Measurements from ENCODE around the gene KCNN3. TPM values are rescaled to one million over a fixed set of nuclear protein-coding genes. Genes with fewer than 3 reads are reported as not detected.

KCNN3 gene
- total and polyA plus RNA-seq, 4 donors: 0.08 to 4.7 (median 1.8) TPM

DNA sequence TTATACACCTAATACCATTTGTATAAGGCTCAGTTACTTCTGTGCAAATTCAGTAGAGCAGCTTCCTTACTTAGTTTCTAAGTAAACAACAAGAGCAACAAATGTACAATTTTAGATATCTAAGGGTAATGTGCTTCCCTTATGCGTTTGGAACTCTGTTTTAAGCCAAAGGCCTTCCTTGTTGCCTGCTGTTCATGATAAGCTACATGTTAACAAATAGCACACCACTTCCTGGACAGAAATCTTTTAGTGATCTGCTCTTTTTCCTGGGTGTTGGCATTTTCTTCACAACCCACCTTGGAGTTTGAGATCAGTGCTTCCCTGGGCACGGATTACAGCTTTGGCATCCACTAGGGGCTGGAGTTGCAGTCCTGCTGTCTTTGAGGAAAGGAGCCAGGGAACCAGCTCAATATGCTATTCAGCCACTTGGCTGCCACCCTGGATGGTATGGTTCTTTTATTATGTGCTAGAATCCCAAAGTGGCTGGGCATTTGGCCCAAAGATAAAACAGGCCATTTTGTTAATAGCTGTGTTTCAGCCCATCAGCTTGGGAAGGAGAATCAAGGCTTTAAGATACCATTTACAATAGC is 206.5 kb downstream of the KCNN3 start:
- no peaks in the 10 kb centered on the region for H3K4me1 ChIP-seq (ENCODE audit: control insufficient read depth in 1 of 2, insufficient read depth in 2 of 2, low read length in 2 of 2)
- intact Hi-C loops (cut with DNase I): loop anchor here in 1 of 2 donors (10.0 kb wide), 1 partner anchor 101 kb away; no protein-coding TSS in a partner anchor

DNA sequence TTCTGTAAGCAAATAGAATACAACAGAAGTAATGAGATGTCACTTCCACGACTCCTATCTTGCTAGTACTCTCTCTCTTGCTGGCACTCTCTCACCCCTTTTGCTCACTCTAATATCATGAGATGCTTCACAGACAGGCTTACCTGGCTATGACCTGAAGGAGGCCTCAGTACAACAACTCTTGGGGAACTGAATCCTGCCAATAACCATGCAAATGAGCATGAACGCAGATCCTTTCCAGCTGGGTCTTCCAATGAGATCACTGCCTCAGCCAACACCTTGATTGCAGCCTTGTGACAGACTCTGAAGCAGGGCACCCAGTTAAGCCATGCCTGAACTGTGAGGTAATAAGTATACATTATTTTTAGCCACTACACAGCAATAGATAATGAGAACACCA is 209.0 kb downstream of the KCNN3 start:
- intact Hi-C loops (cut with DNase I): loop anchor here in 1 of 2 donors (10.0 kb wide), 1 partner anchor 104 kb away; no protein-coding TSS in a partner anchor
- H3K27ac ChIP-seq (ENCODE audit: low read depth in 1 of 2, low read length in 2 of 2): no peak overlapping the region
- no peak for ATAC-seq (ENCODE audit: low FRiP score)

More for the DNA sequence above, 206.5 kb downstream of the KCNN3 start:
- WGBS, 2 donors: 27 to 28% methylated on average over 2 of the region's 2 CpGs
- no peak overlapping the region for H3K4me3 ChIP-seq (ENCODE audit: low read length in 2 of 2)
- no peaks in the 10 kb centered on the region for H3K27me3 ChIP-seq (ENCODE audit: control insufficient read depth in 1 of 2, insufficient read depth in 2 of 2, low read length in 1 of 2)
- H3K9me3 ChIP-seq (ENCODE audit: control insufficient read depth, low read length): no peaks in the 10 kb centered on the region
- ATAC-seq (ENCODE audit: low FRiP score) (no peak), DNase-seq (no peak)
- no peaks in the 10 kb centered on the region for H3K36me3 ChIP-seq (ENCODE audit: control insufficient read depth in 1 of 2, insufficient read depth in 2 of 2, low read length in 1 of 2)
- no peak overlapping the region for H3K27ac ChIP-seq (ENCODE audit: low read depth in 1 of 2, low read length in 2 of 2)

DNA sequence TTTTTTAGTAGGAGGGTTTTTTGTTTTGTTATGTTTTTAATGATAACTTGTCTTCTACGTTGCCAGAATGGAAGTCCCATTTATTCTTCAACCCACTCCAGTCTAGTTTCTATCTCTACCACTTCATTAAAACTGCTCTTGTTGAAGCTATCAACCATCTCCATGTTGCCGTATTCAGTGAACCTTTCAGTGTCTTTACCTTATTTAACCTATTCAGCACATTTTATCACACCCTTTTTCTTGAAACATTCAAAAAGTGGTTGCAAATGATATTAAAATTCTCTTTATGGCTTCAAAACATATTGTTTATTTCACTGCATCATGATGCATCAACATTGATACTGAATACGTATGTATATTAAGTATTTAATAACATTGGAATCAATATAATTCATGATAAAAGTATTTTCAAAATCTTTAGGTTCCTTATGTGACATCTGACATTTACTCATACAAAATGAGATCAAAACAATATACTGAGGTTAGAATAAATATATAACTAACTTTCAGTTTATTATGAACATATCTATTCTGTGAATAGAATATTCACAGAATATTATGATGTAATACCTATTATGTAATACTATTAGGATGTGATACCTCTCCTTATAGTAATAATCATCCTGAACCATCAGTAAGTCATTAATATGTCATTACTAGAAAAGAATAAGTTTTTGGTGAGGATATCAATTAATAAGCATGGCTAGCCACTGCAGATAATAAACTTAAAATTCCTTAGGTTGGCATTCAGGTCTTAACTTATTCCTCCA is 210.1 kb downstream of the KCNN3 start:
- ATAC-seq (ENCODE audit: low FRiP score): no peak
- Histone ChIP-seq H3K27me3 (ENCODE audit: control insufficient read depth in 1 of 2, insufficient read depth in 2 of 2, low read length in 1 of 2) (no peaks in the 10 kb centered on the region), H3K27ac (ENCODE audit: low read depth in 1 of 2, low read length in 2 of 2) (no peak overlapping the region), H3K4me3 (ENCODE audit: low read length in 2 of 2) (no peak overlapping the region), H3K4me1 (ENCODE audit: control insufficient read depth in 1 of 2, insufficient read depth in 2 of 2, low read length in 2 of 2) (no peaks in the 10 kb centered on the region), H3K9me3 (ENCODE audit: control insufficient read depth, low read length) (no peaks in the 10 kb centered on the region), H3K36me3 (ENCODE audit: control insufficient read depth in 1 of 2, insufficient read depth in 2 of 2, low read length in 1 of 2) (no peaks in the 10 kb centered on the region)
- 54% methylated on average over 3 of the region's 3 CpGs for WGBS, 2 donors
- DNase-seq: no peak
- intact Hi-C loops (cut with DNase I): loop anchor here in 1 of 2 donors (10.0 kb wide), 1 partner anchor 105 kb away; no protein-coding TSS in a partner anchor

More for the DNA sequence above, 209.0 kb downstream of the KCNN3 start:
- H3K9me3 ChIP-seq (ENCODE audit: control insufficient read depth, low read length): no peaks in the 10 kb centered on the region
- H3K36me3 ChIP-seq (ENCODE audit: control insufficient read depth in 1 of 2, insufficient read depth in 2 of 2, low read length in 1 of 2): no peaks in the 10 kb centered on the region
- no peaks in the 10 kb centered on the region for H3K27me3 ChIP-seq (ENCODE audit: control insufficient read depth in 1 of 2, insufficient read depth in 2 of 2, low read length in 1 of 2)
- DNase-seq: no peak
- H3K4me3 ChIP-seq (ENCODE audit: low read length in 2 of 2): no peak overlapping the region
- no peaks in the 10 kb centered on the region for H3K4me1 ChIP-seq (ENCODE audit: control insufficient read depth in 1 of 2, insufficient read depth in 2 of 2, low read length in 2 of 2)
- WGBS, 2 donors: 44 to 50% methylated on average over 2 of the region's 2 CpGs

DNA sequence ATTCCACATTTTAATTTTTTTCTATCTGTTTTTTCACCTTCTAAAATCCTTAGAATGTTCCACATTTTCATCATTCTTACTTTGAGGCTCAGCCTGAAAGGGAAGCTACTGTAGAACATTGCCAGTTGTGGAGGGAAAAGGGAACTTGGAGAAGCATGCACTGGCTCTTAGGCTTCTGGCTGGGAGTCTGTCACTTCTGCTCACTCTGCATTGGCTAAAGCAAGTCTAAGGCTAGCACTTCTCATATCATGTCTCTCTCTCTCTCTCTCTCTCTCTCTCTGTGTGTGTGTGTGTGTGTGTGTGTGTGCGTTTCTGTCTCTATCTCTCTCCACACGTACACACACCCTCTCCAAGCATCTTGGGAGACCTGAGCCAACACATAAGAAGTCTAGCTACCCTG is 212.5 kb downstream of the KCNN3 start:
- H3K4me1 ChIP-seq (ENCODE audit: control insufficient read depth in 1 of 2, insufficient read depth in 2 of 2, low read length in 2 of 2): no peaks in the 10 kb centered on the region
- no peak overlapping the region for H3K4me3 ChIP-seq (ENCODE audit: low read length in 2 of 2)
- intact Hi-C loops (cut with DNase I): no loop called here
- DNase-seq (no peak), ATAC-seq (ENCODE audit: low FRiP score) (no peak)
- H3K36me3 ChIP-seq (ENCODE audit: control insufficient read depth in 1 of 2, insufficient read depth in 2 of 2, low read length in 1 of 2): no peaks in the 10 kb centered on the region
- no peak overlapping the region for H3K27ac ChIP-seq (ENCODE audit: low read depth in 1 of 2, low read length in 2 of 2)
- H3K27me3 ChIP-seq (ENCODE audit: control insufficient read depth in 1 of 2, insufficient read depth in 2 of 2, low read length in 1 of 2): no peaks in the 10 kb centered on the region
- 43 to 66% methylated on average over 2 of the region's 2 CpGs for WGBS, 2 donors
- H3K9me3 ChIP-seq (ENCODE audit: control insufficient read depth, low read length): no peaks in the 10 kb centered on the region

DNA sequence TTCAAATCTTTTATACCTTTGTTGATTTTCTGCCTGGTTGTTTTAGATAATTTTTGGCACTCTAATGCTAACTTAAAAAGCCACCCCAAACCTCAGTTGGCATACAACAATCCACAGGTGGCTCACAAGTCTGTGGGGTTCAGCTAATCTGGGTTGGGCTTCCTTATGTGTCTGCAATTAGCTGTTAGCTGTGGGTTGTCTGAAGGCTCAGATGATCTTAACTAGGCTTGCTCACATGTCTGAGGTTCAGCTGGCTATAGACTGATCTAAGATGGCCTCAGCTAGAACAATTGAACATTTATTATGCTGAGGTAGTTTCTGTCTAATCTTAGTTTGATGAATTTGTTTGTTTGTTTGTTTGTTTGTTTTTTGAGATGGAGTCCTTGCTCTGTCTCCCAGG is 217.2 kb downstream of the KCNN3 start:
- no peaks in the 10 kb centered on the region for H3K36me3 ChIP-seq (ENCODE audit: control insufficient read depth in 1 of 2, insufficient read depth in 2 of 2, low read length in 1 of 2)
- intact Hi-C loops (cut with DNase I): no loop called here
- no peak overlapping the region for H3K27ac ChIP-seq (ENCODE audit: low read depth in 1 of 2, low read length in 2 of 2)
- H3K27me3 ChIP-seq (ENCODE audit: control insufficient read depth in 1 of 2, insufficient read depth in 2 of 2, low read length in 1 of 2): no peaks in the 10 kb centered on the region
- ATAC-seq (ENCODE audit: low FRiP score) (no peak), DNase-seq (no peak)
- no peak overlapping the region for H3K4me3 ChIP-seq (ENCODE audit: low read length in 2 of 2)
- no peaks in the 10 kb centered on the region for H3K9me3 ChIP-seq (ENCODE audit: control insufficient read depth, low read length)
- H3K4me1 ChIP-seq (ENCODE audit: control insufficient read depth in 1 of 2, insufficient read depth in 2 of 2, low read length in 2 of 2): no peaks in the 10 kb centered on the region

Other genes starting within 250 kb of the KCNN3 start
- gene PMVK, start 66.4 kb upstream of the KCNN3 start, total RNA-seq: 10 to 100 TPM; 21.9 to 27.3 TPM
- 10 to 100 TPM; 40.4 to 52.7 TPM for gene PMVK, start 66.4 kb upstream of the KCNN3 start, polyA plus RNA-seq
- gene PBXIP1, start 85.8 kb upstream of the KCNN3 start, total RNA-seq: 100 to 1,000 TPM; 106 to 119 TPM
- gene PBXIP1, start 85.8 kb upstream of the KCNN3 start, polyA plus RNA-seq: 100 to 1,000 TPM in 1 of 2 donors, 10 to 100 TPM in 1; 95.3 to 169 TPM
- gene PYGO2, start 91.5 kb upstream of the KCNN3 start, total RNA-seq: 10 to 100 TPM; 17.3 to 23.6 TPM
- gene PYGO2, start 91.5 kb upstream of the KCNN3 start, polyA plus RNA-seq: 10 to 100 TPM; 11.6 to 16.6 TPM
- gene SHC1, start 100.5 kb upstream of the KCNN3 start, total RNA-seq: 100 to 1,000 TPM; 165 to 182 TPM
- gene SHC1, start 100.5 kb upstream of the KCNN3 start, polyA plus RNA-seq: 100 to 1,000 TPM in 1 of 2 donors, 10 to 100 TPM in 1; 39.1 to 179 TPM
- gene CKS1B, start 104.4 kb upstream of the KCNN3 start, total RNA-seq: 10 to 100 TPM; 19.3 to 25.5 TPM
- gene CKS1B, start 104.4 kb upstream of the KCNN3 start, polyA plus RNA-seq: 10 to 100 TPM; 38.9 to 58.9 TPM
- gene FLAD1, start 113.1 kb upstream of the KCNN3 start, total RNA-seq: 10 to 100 TPM; 14.5 to 17.6 TPM
- 10 to 100 TPM; 23.8 to 24.2 TPM for gene FLAD1, start 113.1 kb upstream of the KCNN3 start, polyA plus RNA-seq
- not detected for gene LENEP, start 123.3 kb upstream of the KCNN3 start, total RNA-seq
- not detected for gene LENEP, start 123.3 kb upstream of the KCNN3 start, polyA plus RNA-seq
- 10 to 100 TPM; 46.4 to 71.1 TPM for gene ZBTB7B, start 132.5 kb upstream of the KCNN3 start, total RNA-seq
- 10 to 100 TPM; 23.3 to 32.8 TPM for gene ZBTB7B, start 132.5 kb upstream of the KCNN3 start, polyA plus RNA-seq
- gene DCST2, start 163.5 kb upstream of the KCNN3 start, total RNA-seq: 1 to 10 TPM in 1 of 2 donors, under 1 TPM in 1; 0.75 to 1.8 TPM
- gene DCST2, start 163.5 kb upstream of the KCNN3 start, polyA plus RNA-seq: 1 to 10 TPM in 1 of 2 donors, under 1 TPM in 1; 0.25 to 5.6 TPM
- under 1 TPM in 1 of 2 donors, not detected in 1; 0.26 TPM for gene DCST1, start 163.5 kb upstream of the KCNN3 start, total RNA-seq
- not detected for gene DCST1, start 163.5 kb upstream of the KCNN3 start, polyA plus RNA-seq
- gene ADAM15, start 181.0 kb upstream of the KCNN3 start, total RNA-seq: 100 to 1,000 TPM; 129 to 180 TPM
- 10 to 100 TPM; 17.3 to 89.3 TPM for gene ADAM15, start 181.0 kb upstream of the KCNN3 start, polyA plus RNA-seq
- gene EFNA4, start 193.5 kb upstream of the KCNN3 start, total RNA-seq: 1 to 10 TPM; 3.0 to 5.7 TPM
- 1 to 10 TPM; 3.9 to 4.0 TPM for gene EFNA4, start 193.5 kb upstream of the KCNN3 start, polyA plus RNA-seq
- 1 to 10 TPM; 1.8 to 3.2 TPM for gene EFNA3, start 208.6 kb upstream of the KCNN3 start, total RNA-seq
- under 1 TPM in 1 of 2 donors, not detected in 1; 0.41 TPM for gene EFNA3, start 208.6 kb upstream of the KCNN3 start, polyA plus RNA-seq